Type B pancreatic cell (in vitro differentiated cells): Measurements from ENCODE around the gene LPGAT1. TPM values are rescaled to one million over a fixed set of nuclear protein-coding genes. Genes with fewer than 3 reads are reported as not detected.

ENCODE experiments used
- DNase-seq: peaks from one replicate; pipeline ENCODE4 v3.0.0; 2021; ENCODE audit warnings: mixed read lengths; ENCODE audit not compliant: unreplicated experiment; ENCODE audit errors: extremely low spot score
- H3K27ac Mint-ChIP-seq: 2 replicates; pipeline ENCODE4 v1.8.0; 2021; ENCODE audit warnings: mild to moderate bottlenecking, mixed read lengths
- H3K27me3 Mint-ChIP-seq: 2 replicates; pipeline ENCODE4 v1.8.0; 2021; ENCODE audit warnings: mixed read lengths
- H3K36me3 Mint-ChIP-seq: 2 replicates; pipeline ENCODE4 v1.8.0; 2021; ENCODE audit warnings: mixed read lengths
- H3K4me1 Mint-ChIP-seq: one replicate; pipeline ENCODE4 v1.8.0; 2021; ENCODE audit warnings: mixed read lengths; ENCODE audit not compliant: unreplicated experiment
- H3K4me3 Mint-ChIP-seq: 2 replicates; pipeline ENCODE4 v1.8.0; 2021; ENCODE audit warnings: mild to moderate bottlenecking, mixed read lengths
- H3K9me3 Mint-ChIP-seq: 2 replicates; pipeline ENCODE4 v1.8.0; 2021; ENCODE audit warnings: mixed read lengths
- total RNA-seq: library from RNA; stranded (reverse); gene quantifications from 2 replicates; pipeline ENCODE4 v1.2.1, GENCODE V29; 2021; ENCODE audit warnings: low replicate concordance
- TF ChIP-seq, protein P1 (sequence below): fragments of 200-600 bp; sonication (generic); conservative IDR thresholded peaks from 2 replicates; pipeline ENCODE4 v1.5.0; 2021; ENCODE audit warnings: antibody characterized with exemption, mild to moderate bottlenecking

Gene LPGAT1
- total RNA-seq, 1 donor from 2014 or later = 31.3 TPM

- Mint-ChIP-seq H3K36me3 (no peaks in the 10 kb centered on the region), H3K27ac (no peak overlapping the region), H3K9me3 (no peaks in the 10 kb centered on the region), H3K27me3 (peaks cover 3% of the 10 kb centered on the region), H3K4me3 (no peak overlapping the region), H3K4me1 (no peaks in the 10 kb centered on the region)
- TF ChIP-seq, protein P1, sequence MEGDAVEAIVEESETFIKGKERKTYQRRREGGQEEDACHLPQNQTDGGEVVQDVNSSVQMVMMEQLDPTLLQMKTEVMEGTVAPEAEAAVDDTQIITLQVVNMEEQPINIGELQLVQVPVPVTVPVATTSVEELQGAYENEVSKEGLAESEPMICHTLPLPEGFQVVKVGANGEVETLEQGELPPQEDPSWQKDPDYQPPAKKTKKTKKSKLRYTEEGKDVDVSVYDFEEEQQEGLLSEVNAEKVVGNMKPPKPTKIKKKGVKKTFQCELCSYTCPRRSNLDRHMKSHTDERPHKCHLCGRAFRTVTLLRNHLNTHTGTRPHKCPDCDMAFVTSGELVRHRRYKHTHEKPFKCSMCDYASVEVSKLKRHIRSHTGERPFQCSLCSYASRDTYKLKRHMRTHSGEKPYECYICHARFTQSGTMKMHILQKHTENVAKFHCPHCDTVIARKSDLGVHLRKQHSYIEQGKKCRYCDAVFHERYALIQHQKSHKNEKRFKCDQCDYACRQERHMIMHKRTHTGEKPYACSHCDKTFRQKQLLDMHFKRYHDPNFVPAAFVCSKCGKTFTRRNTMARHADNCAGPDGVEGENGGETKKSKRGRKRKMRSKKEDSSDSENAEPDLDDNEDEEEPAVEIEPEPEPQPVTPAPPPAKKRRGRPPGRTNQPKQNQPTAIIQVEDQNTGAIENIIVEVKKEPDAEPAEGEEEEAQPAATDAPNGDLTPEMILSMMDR = no peak
- no peak for DNase-seq
Measured at GRCh38 chr1:211843507-211844298, 13.1 kb upstream of the LPGAT1 start.

DNA sequence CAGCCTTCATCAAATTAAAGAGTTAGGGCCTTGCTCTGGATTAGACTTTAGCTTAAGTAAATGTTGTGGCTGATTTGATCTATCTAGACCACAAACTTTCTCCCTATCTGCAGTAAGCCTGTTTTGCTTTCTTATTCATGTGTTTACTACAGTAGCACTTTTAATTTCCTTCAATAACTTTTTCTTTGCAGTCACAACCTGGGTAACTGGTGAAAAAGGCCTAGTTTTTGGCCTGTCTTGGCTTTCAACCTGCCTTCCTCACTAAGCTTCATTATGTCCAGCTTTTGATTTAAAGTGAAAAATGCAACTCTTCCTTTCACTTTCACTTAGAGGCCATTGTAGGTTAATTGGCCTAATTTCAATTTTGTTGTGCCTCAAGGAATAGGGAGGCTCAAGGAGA lies 12.5 kb upstream of the LPGAT1 start:
- Mint-ChIP-seq H3K27ac (no peak overlapping the region), H3K4me3 (no peak overlapping the region), H3K36me3 (no peaks in the 10 kb centered on the region), H3K27me3 (peaks cover 3% of the 10 kb centered on the region), H3K4me1 (no peaks in the 10 kb centered on the region), H3K9me3 (no peaks in the 10 kb centered on the region)
- DNase-seq = no peak
- TF ChIP-seq, protein P1 = no peak

- no peaks in the 10 kb centered on the region for H3K36me3 Mint-ChIP-seq
- TF ChIP-seq, protein P1 = no peak
- DNase-seq = no peak
- no peak overlapping the region for H3K4me3 Mint-ChIP-seq
- H3K4me1 Mint-ChIP-seq = no peaks in the 10 kb centered on the region
- H3K27me3 Mint-ChIP-seq = peaks cover 3% of the 10 kb centered on the region
- H3K27ac Mint-ChIP-seq = no peak overlapping the region
- no peaks in the 10 kb centered on the region for H3K9me3 Mint-ChIP-seq
Measured at GRCh38 chr1:211842518-211842917, 12.0 kb upstream of the LPGAT1 start.

DNA sequence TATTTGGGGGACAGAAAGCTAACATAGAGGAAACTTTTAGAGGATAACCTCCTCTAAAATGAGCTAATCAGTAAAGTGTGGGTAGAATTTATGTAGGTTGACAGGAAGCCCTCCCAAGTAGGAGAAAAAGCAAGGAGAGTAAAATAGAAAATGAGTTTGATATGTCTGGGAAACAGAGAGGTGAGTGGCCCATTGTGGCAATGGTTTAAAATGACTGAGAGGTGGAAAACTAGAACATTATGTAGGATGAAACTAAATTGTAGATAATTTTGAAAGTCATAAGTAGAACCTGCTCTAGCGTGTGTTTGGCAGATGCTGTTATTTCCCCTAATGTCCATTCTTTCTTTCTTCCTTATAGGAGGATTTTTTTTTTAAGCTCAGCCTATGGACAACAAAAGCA lies 8.5 kb upstream of the LPGAT1 start:
- Mint-ChIP-seq H3K4me3 (no peak overlapping the region), H3K27ac (no peak overlapping the region), H3K36me3 (no peaks in the 10 kb centered on the region), H3K4me1 (no peaks in the 10 kb centered on the region), H3K9me3 (no peaks in the 10 kb centered on the region), H3K27me3 (peaks cover 7% of the 10 kb centered on the region)
- no peak for DNase-seq
- TF ChIP-seq, protein P1 = no peak

DNA sequence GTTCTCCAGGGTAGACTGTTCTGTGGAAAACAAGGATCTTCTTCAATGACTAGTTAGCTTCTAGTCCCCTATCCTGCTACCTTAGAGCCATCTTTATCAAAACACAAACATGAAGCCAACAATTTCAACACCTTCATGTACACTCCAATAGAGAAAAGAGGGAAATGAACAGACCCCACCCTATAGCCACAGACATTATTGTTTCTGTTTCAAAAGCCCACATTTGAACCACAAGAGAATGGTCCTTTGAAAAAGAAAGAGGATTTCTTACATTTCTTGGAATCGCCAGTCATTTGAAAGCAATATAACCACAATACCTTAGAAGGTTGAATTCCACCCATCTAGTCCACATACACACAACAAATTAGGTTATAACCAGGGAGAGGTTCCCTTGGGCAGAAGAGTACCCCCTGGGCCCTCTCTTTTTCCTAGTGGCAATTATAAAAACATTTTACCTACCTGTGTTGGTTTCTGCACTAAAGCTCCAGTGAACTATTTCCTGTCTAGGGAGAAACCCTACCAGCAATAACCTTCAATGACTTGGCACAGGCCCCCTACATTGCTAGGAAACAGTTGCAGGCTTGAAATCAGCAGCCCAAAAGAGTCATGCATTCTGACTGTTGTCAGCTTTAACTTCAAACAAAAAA lies 2.7 kb upstream of the LPGAT1 start:
- H3K27me3 Mint-ChIP-seq = peaks cover 4% of the 10 kb centered on the region
- no peak overlapping the region for H3K27ac Mint-ChIP-seq
- TF ChIP-seq, protein P1 = no peak

More for the DNA sequence above, 2.7 kb upstream of the LPGAT1 start:
- DNase-seq = no peak
- Mint-ChIP-seq H3K4me3 (peak overlapping the region; percentile 0), H3K36me3 (no peaks in the 10 kb centered on the region), H3K4me1 (peaks cover 10% of the 10 kb centered on the region), H3K9me3 (no peaks in the 10 kb centered on the region)
